Endothelial cell of umbilical vein (primary cell): ENCODE data around the gene SDCBP2. TPM values are rescaled to one million over a fixed set of nuclear protein-coding genes. Genes with fewer than 3 reads are reported as not detected.

Source experiments
- BruUV-seq: library from RNA; stranded (reverse); fragments of 400-500 nt; replicated peaks from 2 replicates; lab custom pipeline; 2021; lab: Mats Ljungman, UMichigan
- CTCF ChIA-PET: fragments of 300-600, 350-600 bp; sonication (Branson Sonifier 250); formaldehyde crosslinking; loops from one replicate; lab custom pipeline; 2021; ENCODE audit warnings: antibody characterized with exemption, inconsistent platforms; lab: Charles Lee
- POLR2A ChIA-PET: fragments of 300-600, 350-600 bp; sonication (Branson Sonifier 250); formaldehyde crosslinking; loops from one replicate; lab custom pipeline; 2021; ENCODE audit warnings: antibody characterized with exemption, inconsistent platforms; lab: Charles Lee
- DNase-seq: peaks from one replicate; pipeline ENCODE4 v3.0.0-alpha.2; 2011; ENCODE audit warnings: low read depth, low spot score
- FAIRE-seq: peaks from 2 replicates; lab custom pipeline; 2011; peaks lifted over from hg19 to GRCh38; lab: Jason Lieb, UNC
- H2AFZ ChIP-seq: 2 replicates; pipeline ENCODE4 v1.6.0; 2012; ENCODE audit warnings: low read depth, low read length, control low read depth, inconsistent platforms
- H3K27ac ChIP-seq: 2 replicates; pipeline ENCODE4 v1.5.1; 2011; ENCODE audit warnings: low read depth, mild to moderate bottlenecking, control low read depth, low read length, moderate library complexity; ENCODE audit not compliant: insufficient read depth
- H3K27me3 ChIP-seq, 2 experiments: 2 replicates each; pipeline versions ENCODE4 v1.6.0 to v1.6.1; 2011; ENCODE audit warnings: low read length in 2 of 2, mixed read lengths in 1 of 2; ENCODE audit not compliant: control insufficient read depth in 2 of 2, insufficient read depth in 2 of 2
- H3K36me3 ChIP-seq, 2 experiments: 2 replicates in 1 of 2; 3 replicates in 1 of 2; pipeline ENCODE4 v1.5.1; 2011; ENCODE audit warnings: low read length in 2 of 2, mild to moderate bottlenecking in 1 of 2, moderate library complexity in 1 of 2; ENCODE audit not compliant: control insufficient read depth in 2 of 2, insufficient read depth in 2 of 2; ENCODE audit errors: extremely low read depth in 1 of 2
- H3K4me1 ChIP-seq: 3 replicates; pipeline ENCODE4 v1.5.1; 2011; ENCODE audit warnings: mild to moderate bottlenecking, low read length; ENCODE audit not compliant: control insufficient read depth, insufficient read depth; ENCODE audit errors: extremely low read depth
- H3K4me2 ChIP-seq: 2 replicates; pipeline ENCODE4 v1.6.1; 2011; ENCODE audit warnings: low read length, control low read depth, mixed read lengths; ENCODE audit not compliant: insufficient read depth
- H3K4me3 ChIP-seq, 3 experiments: fragments of 200-600 bp in 1 of 3; sonication (generic), shearing (Covaris generic) in 1 of 3; replicated peaks in 1 of 3; 2 replicates each; pipeline ENCODE4 v1.5.1; 2011 to 2016; ENCODE audit warnings: control low read depth in 3 of 3, low read length in 3 of 3, mild to moderate bottlenecking in 2 of 3, inconsistent platforms in 1 of 3, low read depth in 1 of 3, moderate library complexity in 1 of 3; ENCODE audit not compliant: insufficient read depth in 1 of 3
- H3K79me2 ChIP-seq: 2 replicates; pipeline ENCODE4 v1.6.0; 2012; ENCODE audit warnings: low read length, inconsistent platforms; ENCODE audit not compliant: control insufficient read depth, insufficient read depth
- H3K9ac ChIP-seq: replicated peaks from 2 replicates; pipeline ENCODE3; 2011; ENCODE audit warnings: low read length, control low read depth; ENCODE audit not compliant: insufficient read depth; ENCODE audit errors: extremely low read depth
- H3K9me1 ChIP-seq: replicated peaks from 3 replicates; pipeline ENCODE4 v1.6.0; 2011; ENCODE audit warnings: mild to moderate bottlenecking, low read length; ENCODE audit not compliant: control insufficient read depth, insufficient read depth; ENCODE audit errors: extremely low read depth
- H3K9me3 ChIP-seq: replicated peaks from 2 replicates; pipeline ENCODE4 v1.5.1; 2012; ENCODE audit warnings: low read length, inconsistent platforms; ENCODE audit not compliant: control insufficient read depth, insufficient read depth
- H4K20me1 ChIP-seq: replicated peaks from 2 replicates; pipeline ENCODE3; 2011; ENCODE audit warnings: mild to moderate bottlenecking, low read length; ENCODE audit not compliant: control insufficient read depth, insufficient read depth; ENCODE audit errors: extremely low read depth
- CTCF ChIP-seq, 2 donors: IDR thresholded peaks; 1 replicate in 1 of 2; 2 replicates in 1 of 2; pipeline ENCODE4 v1.5.1; 2011; ENCODE audit warnings: low read length in 2 of 2, mild to moderate bottlenecking in 2 of 2, moderate library complexity in 2 of 2, control low read depth in 1 of 2, inconsistent platforms in 1 of 2, low read depth in 1 of 2; ENCODE audit not compliant: insufficient read depth in 1 of 2; ENCODE audit errors: extremely low read depth in 1 of 2
- EZH2 ChIP-seq: IDR thresholded peaks from 2 replicates; pipeline ENCODE4 v1.6.1; 2012; ENCODE audit warnings: borderline replicate concordance, low read depth, mild to moderate bottlenecking, moderate library complexity, low read length, inconsistent platforms; ENCODE audit not compliant: severe bottlenecking
- FOS ChIP-seq: IDR thresholded peaks from 2 replicates; pipeline ENCODE4 v1.6.1; 2011; ENCODE audit warnings: mild to moderate bottlenecking, low read length, moderate library complexity, borderline replicate concordance; ENCODE audit not compliant: insufficient read depth
- GATA2 ChIP-seq: IDR thresholded peaks from 2 replicates; pipeline ENCODE4 v1.7.0; 2011; ENCODE audit warnings: low read depth, mild to moderate bottlenecking, moderate library complexity, mixed read lengths, low read length; ENCODE audit not compliant: insufficient read length, insufficient read depth
- JUN ChIP-seq: IDR thresholded peaks from 2 replicates; pipeline ENCODE4 v1.6.1; 2011; ENCODE audit warnings: borderline replicate concordance, low read depth; ENCODE audit not compliant: insufficient read length, insufficient read depth
- MAX ChIP-seq: IDR thresholded peaks from 2 replicates; pipeline ENCODE4 v1.6.1; 2011; ENCODE audit not compliant: insufficient read depth, insufficient read length
- MYC ChIP-seq: IDR thresholded peaks from one replicate; pipeline ENCODE4 v1.6.1; 2011; ENCODE audit warnings: mild to moderate bottlenecking, low read depth, low read length
- POLR2A ChIP-seq: IDR thresholded peaks from 2 replicates; pipeline ENCODE4 v1.6.1; 2012; ENCODE audit warnings: low read depth, mild to moderate bottlenecking, control low read depth, low read length
- POLR2AphosphoS5 ChIP-seq: IDR thresholded peaks from 2 replicates; pipeline ENCODE4 v1.6.1; 2012; ENCODE audit warnings: low read depth, mild to moderate bottlenecking, control low read depth, low read length, moderate library complexity; ENCODE audit not compliant: insufficient read depth
- dilution Hi-C: fragments of 300-500 bp; cut with MboI; formaldehyde crosslinking; loops from one replicate; pipeline ENCODE4 v1.15.0; 2019; ENCODE audit warnings: low sequenced_read_pairs; ENCODE audit not compliant: extremely low pct_ligation_motif_present
- intact Hi-C: fragments of 100-400 bp; cut with micrococcal nuclease; formaldehyde crosslinking; loops from one replicate; pipeline ENCODE4 v1.10.0; 2022
- polyA plus RNA-seq, 4 experiments: library from polyadenylated mRNA; depleted of rRNA in 3 of 4; stranded (reverse) in 3 of 4; unstranded in 1 of 4; fragments of >200 nt; gene quantifications; 2 replicates each; pipeline versions ENCODE4 v1.2.1 to v1.2.3, GENCODE V29; 2011 to 2012; ENCODE audit warnings: missing spikeins in 1 of 4
- total RNA-seq: library from RNA; stranded (reverse); gene quantifications from 2 replicates; pipeline ENCODE4 v1.2.3, GENCODE V29; 2021

SDCBP2 gene
- total and polyA plus RNA-seq, 2 donors (not counting 3 experiments of a cell fraction or from before 2014, with no cell fraction given) = 6.9 to 9.0 TPM

GRCh38 chr20:1371830-1372539 lies 43.0 kb upstream of the SDCBP2 start:
- Histone ChIP-seq H3K4me1 (peaks cover 76% of the 10 kb centered on the region), H4K20me1 (peaks cover 3% of the 10 kb centered on the region), H3K4me2 (no peak overlapping the region), H3K9me3 (no peaks in the 10 kb centered on the region), H3K27me3 (no peaks in the 10 kb centered on the region), H3K9me1 (no peaks in the 10 kb centered on the region), H3K79me2 (peaks cover 85% of the 10 kb centered on the region), H3K36me3 (peaks cover 25% of the 10 kb centered on the region in 2 experiments), H3K9ac (no peak overlapping the region), H2AFZ (no peak overlapping the region), H3K4me3 (no peak overlapping the region), H3K27ac (no peak overlapping the region)
- intact Hi-C loops = no loop called here
- no peak for FAIRE-seq
- BruUV-seq = no TSS peak
- POLR2A ChIA-PET = no interaction called here
- DNase-seq = no peak
- TF ChIP-seq EZH2 (no peak), GATA2 (no peak), POLR2AphosphoS5 (no peak), CTCF (IDR thresholded peaks at IDR 0.05; ENCODE audit: extremely low read depth in 1 of 2, insufficient read depth in 1 of 2, low read depth in 1 of 2, low read length in 2 of 2) (no peak), JUN (no peak), FOS (no peak), MAX (no peak), MYC (no peak), POLR2A (no peak)
- dilution Hi-C loops = no loop called here
- CTCF ChIA-PET = interaction anchor here (1.0 to 2.0 kb wide), 6 partner anchors 8 to 65 kb away, joined by 3 to 8 read pairs (median 4); no protein-coding TSS in a partner anchor
